Activated B cell treated with CpG ODN at 0.5 μM for 24 hours (primary cell): ENCODE results near the gene RAB22A. TPM values are rescaled to one million over a fixed set of nuclear protein-coding genes. Genes with fewer than 3 reads are reported as not detected.

ENCODE experiments used
- ATAC-seq: fragments of 200-7000 bp; cut with Tn5 transposase; one replicate; pipeline ENCODE4 v1.10.0; 2021; ENCODE audit warnings: low read depth, mild to moderate bottlenecking, moderate library complexity
- CTCF ChIA-PET: fragments of 350-600 bp; sonication (Branson Sonifier 250); formaldehyde crosslinking; loops from one replicate; lab custom pipeline; 2021; ENCODE audit warnings: antibody characterized with exemption; lab: Charles Lee
- POLR2A ChIA-PET: fragments of 350-600 bp; sonication (Branson Sonifier 250); formaldehyde crosslinking; loops from one replicate; lab custom pipeline; 2021; ENCODE audit warnings: antibody characterized with exemption; lab: Charles Lee
- DNase-seq: peaks from one replicate; pipeline ENCODE4 v3.0.0; 2022
- H3K27ac Mint-ChIP-seq: one replicate; pipeline ENCODE4 v1.8.0; 2020; ENCODE audit warnings: mixed read lengths
- H3K27me3 Mint-ChIP-seq: one replicate; pipeline ENCODE4 v1.8.0; 2021; ENCODE audit warnings: mixed read lengths
- H3K36me3 Mint-ChIP-seq: one replicate; pipeline ENCODE4 v1.8.0; 2021; ENCODE audit warnings: low read depth, mixed read lengths
- H3K4me1 Mint-ChIP-seq: one replicate; pipeline ENCODE4 v1.8.0; 2021; ENCODE audit warnings: mixed read lengths
- H3K4me3 Mint-ChIP-seq: one replicate; pipeline ENCODE4 v1.8.0; 2020; ENCODE audit warnings: mild to moderate bottlenecking, mixed read lengths
- H3K9me3 Mint-ChIP-seq: one replicate; pipeline ENCODE4 v1.8.0; 2020; ENCODE audit warnings: mixed read lengths
- intact Hi-C: fragments of 100-400 bp; cut with micrococcal nuclease; formaldehyde crosslinking; loops from one replicate; pipeline ENCODE4 v1.15.1; 2024
- total RNA-seq: library from RNA; stranded (reverse); gene quantifications from 2 replicates; pipeline ENCODE4 v1.2.3, GENCODE V29; 2022
- TF ChIP-seq, protein P1 (sequence below): fragments of 200-600 bp; IDR thresholded peaks from one replicate; pipeline ENCODE4 v1.8.0; 2022; ENCODE audit warnings: antibody characterized with exemption, mild to moderate bottlenecking

Gene RAB22A
- total RNA-seq, 1 donor from 2014 or later: 15.7 TPM

DNA sequence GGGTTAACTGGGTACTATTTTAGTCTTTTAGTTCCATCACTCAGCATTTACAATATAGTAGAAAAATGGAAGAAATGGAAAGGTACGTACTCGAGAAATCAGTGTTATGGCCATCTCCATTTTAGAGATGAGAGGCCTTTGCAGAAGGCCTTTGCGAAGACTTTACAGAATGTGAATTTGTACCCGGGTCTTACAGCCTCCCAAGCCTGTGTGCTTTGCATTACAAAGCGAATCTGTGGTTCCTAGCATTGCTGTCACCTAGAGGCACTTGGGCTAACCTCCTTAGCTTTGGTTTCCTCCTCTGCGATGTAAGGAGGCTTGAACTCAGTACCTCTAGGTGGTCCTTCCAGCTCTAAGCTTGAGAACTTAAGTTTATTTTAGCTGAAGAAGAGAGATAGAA is 90.4 kb downstream of the RAB22A start:
- peaks cover 44% of the 10 kb centered on the region for H3K4me1 Mint-ChIP-seq
- H3K27ac Mint-ChIP-seq: no peak overlapping the region

DNA sequence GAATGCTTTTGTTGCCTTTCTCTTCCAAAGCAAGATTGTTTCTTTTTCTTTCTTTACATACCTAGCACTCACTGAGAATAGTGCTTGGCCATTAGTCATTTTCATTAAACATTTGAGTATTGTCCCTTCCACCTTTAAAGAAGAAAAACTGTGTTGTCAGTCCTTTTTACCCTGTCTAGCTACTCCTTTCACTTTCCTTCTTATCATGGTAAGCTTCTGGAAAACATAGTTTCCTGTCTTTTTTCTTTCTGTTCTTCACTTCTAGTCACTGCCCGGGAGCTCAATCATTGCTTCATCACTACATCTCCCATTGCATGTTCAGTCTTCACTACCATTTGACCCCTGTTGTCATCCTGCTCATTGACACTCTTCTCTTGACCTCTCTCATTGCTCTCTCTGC is 91.6 kb downstream of the RAB22A start:
- TF ChIP-seq, protein P1, sequence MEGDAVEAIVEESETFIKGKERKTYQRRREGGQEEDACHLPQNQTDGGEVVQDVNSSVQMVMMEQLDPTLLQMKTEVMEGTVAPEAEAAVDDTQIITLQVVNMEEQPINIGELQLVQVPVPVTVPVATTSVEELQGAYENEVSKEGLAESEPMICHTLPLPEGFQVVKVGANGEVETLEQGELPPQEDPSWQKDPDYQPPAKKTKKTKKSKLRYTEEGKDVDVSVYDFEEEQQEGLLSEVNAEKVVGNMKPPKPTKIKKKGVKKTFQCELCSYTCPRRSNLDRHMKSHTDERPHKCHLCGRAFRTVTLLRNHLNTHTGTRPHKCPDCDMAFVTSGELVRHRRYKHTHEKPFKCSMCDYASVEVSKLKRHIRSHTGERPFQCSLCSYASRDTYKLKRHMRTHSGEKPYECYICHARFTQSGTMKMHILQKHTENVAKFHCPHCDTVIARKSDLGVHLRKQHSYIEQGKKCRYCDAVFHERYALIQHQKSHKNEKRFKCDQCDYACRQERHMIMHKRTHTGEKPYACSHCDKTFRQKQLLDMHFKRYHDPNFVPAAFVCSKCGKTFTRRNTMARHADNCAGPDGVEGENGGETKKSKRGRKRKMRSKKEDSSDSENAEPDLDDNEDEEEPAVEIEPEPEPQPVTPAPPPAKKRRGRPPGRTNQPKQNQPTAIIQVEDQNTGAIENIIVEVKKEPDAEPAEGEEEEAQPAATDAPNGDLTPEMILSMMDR: no peak
- Mint-ChIP-seq H3K9me3 (no peaks in the 10 kb centered on the region), H3K36me3 (peaks cover 7% of the 10 kb centered on the region), H3K27ac (no peak overlapping the region), H3K4me3 (no peak overlapping the region), H3K27me3 (no peaks in the 10 kb centered on the region), H3K4me1 (peaks cover 38% of the 10 kb centered on the region)
- ATAC-seq (no peak), DNase-seq (no peak)
- POLR2A ChIA-PET: no interaction called here
- CTCF ChIA-PET: no interaction called here
- intact Hi-C loops: no loop called here

More for the DNA sequence above, 90.4 kb downstream of the RAB22A start:
- ChIA-PET POLR2A (interaction anchor here (1.1 kb wide), 1 partner anchor 11 kb away, joined by 5 read pairs; the partner anchor contains the start of gene VAPB), CTCF (no interaction called here)
- Mint-ChIP-seq H3K36me3 (peaks cover 7% of the 10 kb centered on the region), H3K4me3 (no peak overlapping the region), H3K27me3 (no peaks in the 10 kb centered on the region), H3K9me3 (no peaks in the 10 kb centered on the region)
- ATAC-seq (no peak), DNase-seq (no peak)
- intact Hi-C loops: no loop called here
- TF ChIP-seq, protein P1: no peak

DNA sequence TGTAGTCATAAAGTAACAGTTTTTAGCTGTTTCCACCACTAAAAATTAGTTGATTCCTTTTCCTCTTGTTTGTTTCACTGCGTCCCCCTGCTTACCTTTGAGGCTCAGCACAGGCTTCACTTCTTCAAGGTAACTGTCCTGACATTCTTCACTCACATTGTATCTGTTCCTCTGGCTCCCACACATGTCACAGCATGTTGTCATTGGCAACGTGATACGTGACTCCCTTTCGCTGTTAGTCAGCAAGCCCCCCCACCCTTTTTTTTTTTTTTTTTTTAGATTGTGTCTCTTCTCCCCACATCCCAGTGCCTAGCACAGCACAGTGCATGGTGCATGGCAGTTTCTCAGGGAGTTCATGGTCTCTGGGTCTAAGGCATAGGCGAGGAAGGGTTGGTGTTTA is 92.8 kb downstream of the RAB22A start:
- POLR2A ChIA-PET: interaction anchor here (1.6 kb wide), 1 partner anchor 14 kb away, joined by 8 read pairs; the partner anchor contains the start of gene VAPB
- CTCF ChIA-PET: no interaction called here
- ATAC-seq (peak; percentile 30), DNase-seq (no peak)
- Mint-ChIP-seq H3K27me3 (no peaks in the 10 kb centered on the region), H3K4me1 (peaks cover 40% of the 10 kb centered on the region), H3K9me3 (no peaks in the 10 kb centered on the region), H3K4me3 (no peak overlapping the region), H3K36me3 (peaks cover 7% of the 10 kb centered on the region), H3K27ac (no peak overlapping the region)
- TF ChIP-seq, protein P1: no peak
- intact Hi-C loops: loop anchor here (2.0 kb wide), 1 partner anchor 14 kb away; the partner anchor contains the start of gene VAPB

DNA sequence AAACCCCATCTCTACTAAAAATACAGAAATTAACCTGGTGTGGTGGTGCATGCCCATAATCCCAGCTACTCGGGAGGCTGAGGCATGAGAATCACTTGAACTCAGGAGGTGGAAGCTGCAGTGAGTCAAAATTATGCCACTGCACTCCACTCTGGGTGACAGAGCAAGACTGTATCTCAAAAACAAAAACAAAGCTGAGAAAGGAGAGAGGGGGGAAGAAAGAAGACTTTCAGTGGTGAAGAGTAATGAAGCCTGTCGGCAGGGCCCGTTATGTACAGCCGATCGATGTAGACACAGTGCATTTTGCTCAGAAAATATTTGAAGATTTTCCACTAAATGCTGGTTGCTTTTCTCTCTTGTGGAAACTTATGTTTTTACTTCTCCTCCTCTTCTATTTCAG is 93.3 kb downstream of the RAB22A start:
- Mint-ChIP-seq H3K27ac (no peak overlapping the region), H3K4me1 (peaks cover 39% of the 10 kb centered on the region), H3K9me3 (no peaks in the 10 kb centered on the region), H3K36me3 (peaks cover 5% of the 10 kb centered on the region), H3K4me3 (no peak overlapping the region), H3K27me3 (no peaks in the 10 kb centered on the region)
- peak; percentile 69 for ATAC-seq
- POLR2A ChIA-PET: interaction anchor here (1.6 kb wide), 1 partner anchor 14 kb away, joined by 8 read pairs; the partner anchor contains the start of gene VAPB
- intact Hi-C loops: loop anchor here (2.0 kb wide), 1 partner anchor 14 kb away; the partner anchor contains the start of gene VAPB
- TF ChIP-seq, protein P1: no peak
- no peak for DNase-seq
- CTCF ChIA-PET: no interaction called here

DNA sequence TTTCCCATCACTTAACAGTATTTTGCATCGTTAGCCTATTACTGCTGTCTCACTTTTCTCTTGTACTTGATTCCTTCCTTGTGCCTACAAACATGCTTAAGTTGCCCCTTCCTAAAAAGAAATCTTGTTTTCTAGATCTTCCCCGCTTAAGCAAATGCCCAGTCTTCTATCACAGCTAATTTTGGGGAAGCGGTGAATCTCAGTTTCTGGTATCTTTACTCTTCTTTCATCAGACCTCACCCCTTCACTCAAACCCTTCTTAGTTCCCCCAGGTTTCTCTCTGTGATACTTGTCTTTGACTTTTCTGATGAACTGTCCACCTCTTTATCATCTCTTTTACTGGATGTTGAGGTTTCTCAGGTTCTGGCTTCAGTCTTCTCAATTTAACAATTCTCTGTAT is 93.8 kb downstream of the RAB22A start:
- Mint-ChIP-seq H3K4me3 (no peak overlapping the region), H3K9me3 (no peaks in the 10 kb centered on the region), H3K27me3 (no peaks in the 10 kb centered on the region), H3K4me1 (peaks cover 39% of the 10 kb centered on the region), H3K36me3 (peaks cover 3% of the 10 kb centered on the region), H3K27ac (no peak overlapping the region)
- ChIA-PET CTCF (no interaction called here), POLR2A (interaction anchor here (1.6 kb wide), 1 partner anchor 15 kb away, joined by 8 read pairs; the partner anchor contains the start of gene VAPB)
- intact Hi-C loops: loop anchor here (2.0 kb wide), 1 partner anchor 14 kb away; the partner anchor contains the start of gene VAPB
- DNase-seq: no peak
- TF ChIP-seq, protein P1: no peak
- ATAC-seq: peak; percentile 12
